Measurements from ENCODE around the gene DUS1L.

Gene DUS1L

DNA sequence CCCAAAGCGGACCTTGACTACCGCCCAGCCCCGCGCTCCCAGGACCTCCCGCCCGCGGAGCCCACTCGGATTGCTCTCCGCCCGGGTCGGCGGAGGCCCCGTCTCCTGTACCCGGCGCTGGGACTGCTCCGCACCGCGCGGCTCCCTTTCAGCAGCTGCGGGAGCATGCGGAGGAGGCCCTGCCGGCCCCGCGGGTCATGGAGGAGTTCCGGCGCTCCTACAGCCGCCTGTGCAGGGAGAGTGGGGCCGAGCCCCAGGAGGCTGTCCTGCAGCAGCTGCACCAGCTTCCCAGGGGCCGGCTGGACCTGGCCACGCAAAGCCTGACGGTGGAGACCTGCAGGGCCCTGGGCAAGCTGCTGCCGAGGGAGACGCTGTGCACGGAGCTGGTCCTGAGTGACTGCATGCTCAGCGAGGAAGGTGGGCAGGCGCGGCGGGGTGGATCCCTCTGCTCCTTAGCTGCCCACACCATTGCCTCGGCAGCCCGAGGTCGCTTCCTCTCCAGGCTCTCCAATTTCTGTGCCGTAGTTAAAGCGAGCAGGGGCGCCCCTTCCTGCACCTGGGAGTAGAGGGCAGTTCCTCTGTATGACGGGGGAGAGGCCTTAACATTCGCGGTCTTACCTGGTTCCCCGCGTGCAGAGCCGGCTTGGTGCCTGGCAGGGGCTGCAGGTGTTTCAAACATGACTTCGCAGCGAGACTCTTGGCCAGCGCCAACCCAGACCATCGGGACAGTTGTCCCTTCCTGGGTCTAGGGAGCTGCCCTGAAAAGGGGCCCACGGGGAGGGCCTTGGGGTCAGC is 42.0 kb downstream of the DUS1L start:
- no peaks in the 10 kb centered on the region for H3K36me3 ChIP-seq (replicated peaks; ENCODE audit: insufficient read depth, low read length)
- H3K4me3 ChIP-seq (ENCODE audit: low read length), result peak overlapping the region; percentile 94
- H3K27me3 ChIP-seq (replicated peaks; ENCODE audit: insufficient read depth, low read length), result no peaks in the 10 kb centered on the region
- peak overlapping the region; percentile 76 for H3K4me2 ChIP-seq (ENCODE audit: low read depth, low read length)
- H4K20me1 ChIP-seq (ENCODE audit: insufficient read depth, low read length), result no peaks in the 10 kb centered on the region
- no peak overlapping the region for H3K27ac ChIP-seq (ENCODE audit: low read length)
- H2AFZ ChIP-seq (ENCODE audit: low read length), result peak overlapping the region; percentile 87
- H3K79me2 ChIP-seq (ENCODE audit: low read length), result peaks cover 39% of the 10 kb centered on the region
- H3K9me2 ChIP-seq (replicated peaks; ENCODE audit: insufficient read depth, low read length), result no peaks in the 10 kb centered on the region
- peaks cover 13% of the 10 kb centered on the region for H3F3A ChIP-seq (ENCODE audit: insufficient read depth, low read length)
- TF ChIP-seq EZH2 (optimal IDR thresholded peaks at IDR 0.05; ENCODE audit: low read depth, low read length), result no peak
- TF ChIP-seq, protein P1, sequence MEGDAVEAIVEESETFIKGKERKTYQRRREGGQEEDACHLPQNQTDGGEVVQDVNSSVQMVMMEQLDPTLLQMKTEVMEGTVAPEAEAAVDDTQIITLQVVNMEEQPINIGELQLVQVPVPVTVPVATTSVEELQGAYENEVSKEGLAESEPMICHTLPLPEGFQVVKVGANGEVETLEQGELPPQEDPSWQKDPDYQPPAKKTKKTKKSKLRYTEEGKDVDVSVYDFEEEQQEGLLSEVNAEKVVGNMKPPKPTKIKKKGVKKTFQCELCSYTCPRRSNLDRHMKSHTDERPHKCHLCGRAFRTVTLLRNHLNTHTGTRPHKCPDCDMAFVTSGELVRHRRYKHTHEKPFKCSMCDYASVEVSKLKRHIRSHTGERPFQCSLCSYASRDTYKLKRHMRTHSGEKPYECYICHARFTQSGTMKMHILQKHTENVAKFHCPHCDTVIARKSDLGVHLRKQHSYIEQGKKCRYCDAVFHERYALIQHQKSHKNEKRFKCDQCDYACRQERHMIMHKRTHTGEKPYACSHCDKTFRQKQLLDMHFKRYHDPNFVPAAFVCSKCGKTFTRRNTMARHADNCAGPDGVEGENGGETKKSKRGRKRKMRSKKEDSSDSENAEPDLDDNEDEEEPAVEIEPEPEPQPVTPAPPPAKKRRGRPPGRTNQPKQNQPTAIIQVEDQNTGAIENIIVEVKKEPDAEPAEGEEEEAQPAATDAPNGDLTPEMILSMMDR (IDR thresholded peaks at IDR 0.05; ENCODE audit: low read length), result no peak
- TF ChIP-seq EZH2phosphoT487 (IDR thresholded peaks at IDR 0.05; ENCODE audit: low read length), result no peak
- peak; percentile 35 for DNase-seq
- peaks cover 9% of the 10 kb centered on the region for H3K4me1 ChIP-seq (ENCODE audit: low read length)
- peak overlapping the region; percentile 72 for H3K9ac ChIP-seq (ENCODE audit: low read length)
- H3K9me3 ChIP-seq (replicated peaks; ENCODE audit: insufficient read depth, low read length), result no peaks in the 10 kb centered on the region

DNA sequence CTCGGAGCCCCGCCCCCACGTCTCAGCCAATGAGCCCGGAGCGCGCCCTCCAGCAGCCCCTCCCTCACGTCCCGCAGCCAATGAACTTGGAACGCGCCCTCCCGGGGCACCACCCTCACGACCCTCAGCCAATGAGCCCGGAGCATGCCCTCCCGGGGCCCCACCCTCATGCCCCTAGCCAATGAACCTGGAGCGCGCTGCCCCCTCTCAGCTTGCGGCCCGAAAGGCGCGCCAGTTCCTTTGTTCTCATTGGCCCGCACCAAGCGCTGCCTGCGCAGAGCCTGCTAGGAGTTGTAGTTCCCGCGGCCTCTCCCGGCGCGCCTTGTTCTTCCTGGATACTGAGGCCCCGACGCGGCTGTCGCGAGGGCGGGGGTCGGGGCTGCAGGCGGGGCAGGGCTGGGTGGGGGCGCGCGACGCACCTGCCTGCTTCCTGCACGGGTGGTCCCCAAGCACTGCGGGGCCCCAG is 42.6 kb downstream of the DUS1L start, which contains the start of gene LRRC45:
TSS of gene LRRC45 (plus strand) at position 325 of the 466 bp plus-strand sequence. CDS start 339 bp downstream, outside the sequence.
- H3K9me2 ChIP-seq (replicated peaks; ENCODE audit: insufficient read depth, low read length), result no peaks in the 10 kb centered on the region
- H3K36me3 ChIP-seq (replicated peaks; ENCODE audit: insufficient read depth, low read length), result no peaks in the 10 kb centered on the region
- DNase-seq, result peak; percentile 99
- H3K4me2 ChIP-seq (ENCODE audit: low read depth, low read length), result peak within 1 kb of the TSS; percentile 98
- H3K4me1 ChIP-seq (ENCODE audit: low read length), result peaks cover 9% of the 10 kb centered on the region
- no peaks in the 10 kb centered on the region for H4K20me1 ChIP-seq (ENCODE audit: insufficient read depth, low read length)
- H3K27ac ChIP-seq (ENCODE audit: low read length), result peak within 1 kb of the TSS; percentile 27; the same call in 1 of the 2 replicates
- H3K9me3 ChIP-seq (replicated peaks; ENCODE audit: insufficient read depth, low read length), result no peaks in the 10 kb centered on the region
- no peaks in the 10 kb centered on the region for H3K27me3 ChIP-seq (replicated peaks; ENCODE audit: insufficient read depth, low read length)
- peak within 1 kb of the TSS; percentile 100 for H3K4me3 ChIP-seq (ENCODE audit: low read length)
- TF ChIP-seq, protein P1 (IDR thresholded peaks at IDR 0.05; ENCODE audit: low read length), result no peak
- TF ChIP-seq EZH2 (optimal IDR thresholded peaks at IDR 0.05; ENCODE audit: low read depth, low read length) (no peak), EZH2phosphoT487 (IDR thresholded peaks at IDR 0.05; ENCODE audit: low read length) (no peak)
- H3K79me2 ChIP-seq (ENCODE audit: low read length), result peaks cover 39% of the 10 kb centered on the region
- peaks cover 13% of the 10 kb centered on the region for H3F3A ChIP-seq (ENCODE audit: insufficient read depth, low read length)
- H2AFZ ChIP-seq (ENCODE audit: low read length), result peak within 1 kb of the TSS; percentile 93
- H3K9ac ChIP-seq (ENCODE audit: low read length), result peak within 1 kb of the TSS; percentile 92

DNA sequence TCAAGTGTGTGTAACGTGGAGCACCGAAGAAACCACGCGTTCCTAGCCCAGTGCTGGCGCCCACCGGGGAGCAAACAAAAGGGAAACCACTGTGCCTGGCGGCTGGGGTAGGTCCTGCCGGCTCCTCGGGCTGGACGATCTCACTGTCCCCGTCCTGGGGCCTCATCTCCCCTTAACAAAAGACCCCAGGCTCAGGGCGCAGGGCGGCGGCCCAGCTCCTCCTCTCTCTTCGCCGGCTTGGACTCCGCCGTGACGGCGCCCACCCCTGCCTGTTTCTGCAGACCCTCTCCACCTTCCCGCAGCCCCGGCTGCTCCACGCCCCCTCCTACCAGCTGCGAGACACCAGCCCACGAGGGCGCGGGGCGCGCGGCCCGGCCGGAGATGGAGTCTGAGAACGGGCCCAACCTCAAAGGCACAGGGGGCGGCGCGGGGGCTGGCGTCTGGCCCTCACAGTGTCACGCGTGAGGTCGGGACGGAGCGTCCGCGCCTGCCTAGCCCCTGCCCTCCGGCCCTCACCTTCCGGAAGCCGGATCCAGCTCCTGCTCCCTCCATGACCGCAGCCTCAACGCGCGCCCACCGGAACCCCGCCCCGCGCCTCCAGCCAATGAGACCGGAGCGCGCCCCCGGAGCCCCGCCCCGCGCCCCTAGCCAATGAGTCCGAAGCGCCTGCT is 43.2 kb downstream of the DUS1L start, which contains the start of gene CENPX:
TSS of gene CENPX (minus strand) at position 569 of the 671 bp plus-strand sequence. CDS start at position 552, 17 bp downstream.
- H4K20me1 ChIP-seq (ENCODE audit: insufficient read depth, low read length), result no peaks in the 10 kb centered on the region
- H3K9me2 ChIP-seq (replicated peaks; ENCODE audit: insufficient read depth, low read length), result no peaks in the 10 kb centered on the region
- TF ChIP-seq EZH2 (optimal IDR thresholded peaks at IDR 0.05; ENCODE audit: low read depth, low read length), result no peak
- TF ChIP-seq, protein P1 (IDR thresholded peaks at IDR 0.05; ENCODE audit: low read length), result no peak
- no peak for TF ChIP-seq EZH2phosphoT487 (IDR thresholded peaks at IDR 0.05; ENCODE audit: low read length)
- H3K4me3 ChIP-seq (ENCODE audit: low read length), result peak within 1 kb of the TSS; percentile 100
- peak within 1 kb of the TSS; percentile 98 for H3K4me2 ChIP-seq (ENCODE audit: low read depth, low read length)
- H2AFZ ChIP-seq (ENCODE audit: low read length), result peak within 1 kb of the TSS; percentile 93
- peaks cover 39% of the 10 kb centered on the region for H3K79me2 ChIP-seq (ENCODE audit: low read length)
- H3K4me1 ChIP-seq (ENCODE audit: low read length), result peaks cover 9% of the 10 kb centered on the region
- peaks cover 13% of the 10 kb centered on the region for H3F3A ChIP-seq (ENCODE audit: insufficient read depth, low read length)
- no peaks in the 10 kb centered on the region for H3K36me3 ChIP-seq (replicated peaks; ENCODE audit: insufficient read depth, low read length)
- no peaks in the 10 kb centered on the region for H3K9me3 ChIP-seq (replicated peaks; ENCODE audit: insufficient read depth, low read length)
- no peaks in the 10 kb centered on the region for H3K27me3 ChIP-seq (replicated peaks; ENCODE audit: insufficient read depth, low read length)
- no peak for DNase-seq
- peak within 1 kb of the TSS; percentile 27; the same call in 1 of the 2 replicates for H3K27ac ChIP-seq (ENCODE audit: low read length)
- peak within 1 kb of the TSS; percentile 92 for H3K9ac ChIP-seq (ENCODE audit: low read length)
